GM21447 (cell line): ENCODE data around the gene NPTN.
"Not testable (repeated sequence)": the region's sequence is repeated elsewhere in the genome, so short reads cannot be mapped to it uniquely, and the experiment has no call there.

Source experiments
- ATAC-seq: cut with Tn5 transposase; IDR thresholded peaks from one replicate; pipeline ENCODE4 v1.9.1; 2021; ENCODE audit not compliant: unreplicated experiment

NPTN gene

GRCh38 chr15:73601451-73602445 is 31.4 kb downstream of the NPTN start:
- no peak for ATAC-seq

DNA sequence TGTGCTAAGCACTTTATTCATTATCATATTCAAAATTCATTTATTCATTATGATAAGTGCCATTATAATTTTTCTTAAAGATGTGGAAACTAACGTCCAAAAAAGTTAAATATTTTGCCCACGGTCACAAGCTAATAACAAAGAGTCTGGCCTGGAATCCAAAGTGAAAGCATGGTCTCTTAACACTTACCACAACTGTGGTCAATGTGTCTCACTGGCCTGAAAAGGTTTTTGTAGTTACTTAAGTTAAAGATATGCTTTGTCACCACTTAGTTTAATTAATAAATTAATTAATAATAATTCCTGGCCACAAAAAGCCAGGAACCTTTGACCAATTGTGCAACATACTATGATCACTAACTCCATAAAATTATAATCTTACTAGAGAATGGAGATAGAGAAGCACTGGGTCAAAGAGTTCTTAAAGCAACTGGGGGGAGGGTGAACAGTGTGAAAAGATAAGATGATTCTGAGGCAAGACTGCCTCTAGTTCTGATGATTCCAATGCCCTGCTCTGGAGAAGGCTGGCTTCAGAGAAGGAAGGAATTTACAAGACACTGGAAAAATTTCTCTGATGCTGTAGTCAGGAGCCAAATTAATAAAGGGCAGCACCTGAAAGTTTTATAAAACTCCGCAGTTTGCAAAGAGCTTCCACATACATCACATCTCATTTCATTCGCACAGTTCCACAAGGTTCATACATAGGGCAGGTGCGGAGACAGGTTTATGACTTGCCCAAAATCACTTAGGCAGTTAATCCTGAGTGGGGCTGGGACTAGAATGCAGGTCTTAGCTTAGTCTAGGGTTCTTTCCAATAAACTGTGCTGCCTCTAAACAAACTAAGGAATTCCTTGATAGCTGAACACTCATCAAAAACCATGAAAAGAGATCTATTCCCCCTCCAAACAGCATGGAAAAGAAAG is 32.5 kb downstream of the NPTN start:
- ATAC-seq: no peak

DNA sequence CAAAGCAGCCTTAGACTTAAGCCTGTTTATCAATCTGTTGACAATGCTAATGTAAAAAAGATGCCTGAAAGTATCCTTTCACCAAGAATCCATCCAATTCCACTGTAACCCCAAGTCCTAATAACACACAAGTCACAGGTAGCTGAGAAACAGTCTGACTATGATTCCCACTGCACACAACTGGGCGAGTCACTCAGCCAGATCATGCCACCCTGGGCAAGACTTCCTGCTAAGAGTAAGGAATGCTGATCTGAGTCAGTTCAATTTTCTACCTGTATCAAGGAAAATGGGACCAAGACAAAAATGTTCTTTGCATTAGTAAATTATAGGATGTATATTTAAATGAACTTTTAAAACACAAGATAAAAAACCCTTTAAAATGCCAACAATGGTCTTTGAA is 33.3 kb downstream of the NPTN start:
- no peak for ATAC-seq

GRCh38 chr15:73598530-73599160 is 34.5 kb downstream of the NPTN start:
- ATAC-seq: no peak

DNA sequence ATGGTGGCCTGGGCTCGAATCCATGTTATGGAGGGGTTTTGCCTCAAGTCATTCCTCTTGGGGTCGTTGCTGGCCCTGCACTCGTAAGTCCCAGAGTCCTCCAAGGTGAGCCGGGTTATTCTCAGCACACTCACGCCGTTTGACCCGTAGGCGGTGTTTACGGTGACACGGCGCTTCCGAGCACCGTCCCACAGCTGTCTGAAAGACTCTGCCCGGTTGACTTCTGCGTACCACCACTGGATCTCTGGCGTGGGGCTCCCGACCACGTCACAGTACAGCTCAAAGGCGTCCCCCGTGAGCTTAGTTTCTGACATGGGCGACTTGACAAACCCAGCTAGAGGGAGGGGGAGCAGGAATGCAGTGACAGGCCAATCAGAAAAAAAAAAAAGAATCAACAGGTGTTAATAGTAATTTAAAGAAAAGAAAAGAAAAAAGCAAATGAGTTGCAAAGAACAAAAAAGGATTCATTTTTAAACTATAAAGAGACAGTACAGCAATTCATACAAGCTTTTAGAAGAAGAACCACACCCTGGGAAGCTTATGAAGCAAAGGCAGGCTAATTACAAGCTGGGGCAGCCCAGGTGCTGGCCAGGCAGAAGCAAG is 36.1 kb downstream of the NPTN start:
- no peak for ATAC-seq

DNA sequence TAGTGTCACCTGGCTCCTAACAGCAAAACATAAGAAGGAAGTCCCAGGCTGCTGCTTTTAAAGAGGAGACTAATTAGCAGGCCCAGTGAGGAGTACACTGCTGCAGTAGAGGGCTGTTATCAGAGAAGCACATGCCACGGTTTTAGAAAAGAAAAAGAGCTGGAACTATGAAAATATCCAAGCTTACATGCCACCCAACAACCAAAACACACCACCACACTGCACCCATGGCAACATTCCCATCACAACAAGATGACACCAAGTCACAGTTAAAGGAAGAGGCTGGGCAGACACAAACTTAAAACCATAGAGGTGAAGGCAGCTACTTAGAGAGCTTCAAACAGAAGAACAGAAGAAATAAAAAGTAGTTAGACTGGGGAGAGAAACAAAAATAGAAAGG is 37.0 kb downstream of the NPTN start:
- no peak for ATAC-seq

GRCh38 chr15:73594109-73594508 is 39.1 kb downstream of the NPTN start:
- ATAC-seq: no peak

DNA sequence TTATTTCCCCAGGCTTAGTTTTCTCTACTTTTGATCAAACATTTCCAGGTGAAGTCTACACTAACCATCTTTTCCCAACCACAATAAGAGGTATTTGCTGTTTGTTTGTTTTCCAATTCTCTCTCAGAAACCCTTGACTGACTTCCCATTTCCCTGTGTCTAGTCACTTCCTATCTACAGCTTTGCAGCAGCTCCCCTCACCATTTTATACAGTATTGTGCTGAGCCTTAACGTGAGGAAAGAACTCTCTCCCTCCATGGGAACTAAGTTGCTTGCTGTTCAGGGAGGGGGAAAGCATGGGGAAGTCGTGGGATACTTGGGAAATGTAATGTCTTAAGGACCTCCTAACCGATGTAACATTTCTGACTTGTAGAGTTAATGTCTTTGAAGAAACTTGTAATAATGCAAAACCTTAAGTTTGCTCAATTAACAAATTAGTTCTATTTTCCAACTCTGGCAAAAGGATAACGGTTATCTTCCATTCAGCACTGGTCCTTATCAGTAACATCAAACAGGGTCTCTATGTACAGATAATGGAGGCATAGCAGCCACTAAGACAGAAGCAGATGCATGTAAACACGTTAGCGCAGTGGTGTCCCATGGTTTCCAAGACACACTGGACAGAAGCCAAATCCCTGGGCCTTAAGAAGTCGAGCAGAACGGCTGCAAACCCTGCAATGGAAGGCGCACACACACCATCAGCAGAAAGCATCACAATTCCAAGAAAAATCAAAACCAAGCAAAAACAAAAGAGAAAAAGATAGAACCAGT is 39.7 kb downstream of the NPTN start:
- no peak for ATAC-seq

DNA sequence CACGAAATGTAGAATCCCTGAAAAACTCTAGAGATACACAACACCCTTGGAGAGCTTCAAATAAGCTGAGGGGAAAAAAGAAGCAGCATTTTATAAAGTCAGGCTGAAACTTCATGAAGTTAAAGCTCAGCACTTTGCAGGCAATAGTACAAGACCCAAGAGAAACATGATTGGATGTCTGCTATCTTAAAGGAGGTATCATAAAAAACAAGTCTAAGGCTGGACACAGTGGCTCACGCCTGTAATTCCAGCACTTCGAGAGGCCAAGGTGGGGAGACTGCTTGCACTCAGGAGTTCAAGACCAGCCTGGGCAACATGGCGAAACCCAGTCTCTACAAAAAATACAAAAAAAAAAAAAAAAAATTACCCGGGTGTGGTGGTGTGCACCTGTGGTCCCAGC is 42.9 kb downstream of the NPTN start:
- no peak for ATAC-seq

- no peak for ATAC-seq
Observed at GRCh38 chr15:73589766-73590165, 43.4 kb downstream of the NPTN start.

DNA sequence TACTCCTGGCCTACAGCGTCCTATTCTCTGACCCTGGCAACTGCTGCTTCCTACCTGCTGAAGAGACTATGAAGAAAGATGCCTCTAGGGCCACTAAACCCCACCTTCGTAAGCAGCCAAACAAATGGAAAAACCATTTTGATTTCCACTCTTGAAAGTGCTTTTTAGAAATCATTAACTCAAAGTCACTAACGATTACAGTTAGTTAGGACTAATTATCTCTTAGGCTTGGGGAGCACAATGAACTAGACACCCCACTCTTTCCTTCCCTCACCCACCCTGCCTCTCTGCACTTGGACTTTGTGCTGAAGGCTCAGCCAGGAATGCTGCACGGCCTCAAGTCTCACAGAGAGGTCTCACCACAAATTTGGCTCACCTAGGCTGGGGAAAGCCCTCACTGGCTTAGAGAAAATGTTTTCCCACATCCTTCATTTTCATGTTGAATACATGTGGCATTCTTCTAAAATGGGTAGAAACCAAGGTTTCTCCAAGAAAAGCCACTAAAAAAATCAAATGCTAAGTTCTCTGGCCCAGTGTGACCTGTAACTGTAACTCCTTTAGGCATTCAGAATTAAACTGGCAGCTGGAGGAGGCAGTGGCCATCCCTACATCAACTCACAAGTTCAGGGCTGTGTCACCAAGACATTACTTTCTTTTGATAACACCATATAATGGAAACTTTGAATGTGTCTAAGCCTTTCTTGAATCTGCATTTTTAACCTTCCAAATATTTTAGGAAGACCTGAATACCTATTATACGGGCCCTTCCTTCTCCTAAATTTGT is 47.1 kb downstream of the NPTN start:
- ATAC-seq: no peak

DNA sequence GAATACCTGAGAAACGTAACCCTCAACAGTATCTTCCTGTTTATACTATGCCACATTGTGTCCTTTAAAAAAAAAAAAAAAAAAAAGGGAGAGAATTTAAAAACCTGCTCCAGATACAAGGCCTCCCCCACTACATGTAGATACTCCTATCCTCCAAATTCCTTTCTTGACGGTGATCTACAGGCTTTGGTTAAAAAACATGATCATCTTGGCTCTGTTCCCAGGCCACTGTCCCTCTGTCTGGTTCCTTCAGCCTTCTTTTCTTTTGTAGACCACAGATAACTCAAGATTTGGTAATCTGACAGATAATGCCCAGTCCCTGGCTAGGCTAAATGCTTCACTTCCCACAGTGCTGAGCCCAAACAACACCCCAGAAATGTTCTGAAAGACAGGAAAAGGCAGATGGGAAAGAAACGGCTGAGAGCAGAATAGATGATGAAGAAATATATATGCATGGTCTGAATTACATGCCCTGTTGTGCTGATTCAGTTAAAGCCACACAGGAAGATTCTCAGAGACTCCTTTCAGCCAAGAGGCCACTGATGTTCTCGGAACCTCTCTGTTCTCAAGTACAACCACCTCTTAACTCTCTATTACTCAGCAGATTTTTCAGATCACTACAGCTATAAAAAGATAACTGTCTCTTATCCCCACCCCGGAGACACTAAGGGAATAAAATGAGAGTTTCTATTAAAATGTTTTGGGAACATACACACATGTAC is 48.3 kb downstream of the NPTN start:
- no peak for ATAC-seq

GRCh38 chr15:73583544-73583943 is 49.6 kb downstream of the NPTN start:
- ATAC-seq: no peak

DNA sequence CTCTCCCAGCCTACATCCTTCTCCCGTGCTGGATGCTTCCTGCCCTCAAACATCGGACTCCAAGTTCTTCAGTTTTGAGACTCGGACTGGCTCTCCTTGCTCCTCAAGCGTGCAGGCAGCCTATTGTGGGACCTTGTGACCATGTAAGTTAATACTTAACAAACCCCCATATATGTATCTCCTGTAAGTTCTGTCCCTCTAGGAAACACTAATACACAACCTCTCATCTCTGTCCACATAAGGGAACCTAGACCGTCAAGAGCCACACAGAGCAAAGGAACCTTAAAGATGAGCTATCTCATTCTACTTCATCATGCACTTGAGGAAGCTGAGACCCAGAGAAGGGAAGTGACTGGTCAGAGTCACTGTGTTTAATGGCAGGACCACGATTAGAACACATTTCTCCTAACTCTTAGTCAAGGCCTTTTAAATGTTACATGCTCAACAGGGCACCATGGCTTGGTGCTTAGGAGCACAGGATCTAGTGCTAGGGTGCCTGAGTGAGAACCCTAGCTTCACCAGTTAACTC is 50.3 kb downstream of the NPTN start:
- no peak for ATAC-seq

DNA sequence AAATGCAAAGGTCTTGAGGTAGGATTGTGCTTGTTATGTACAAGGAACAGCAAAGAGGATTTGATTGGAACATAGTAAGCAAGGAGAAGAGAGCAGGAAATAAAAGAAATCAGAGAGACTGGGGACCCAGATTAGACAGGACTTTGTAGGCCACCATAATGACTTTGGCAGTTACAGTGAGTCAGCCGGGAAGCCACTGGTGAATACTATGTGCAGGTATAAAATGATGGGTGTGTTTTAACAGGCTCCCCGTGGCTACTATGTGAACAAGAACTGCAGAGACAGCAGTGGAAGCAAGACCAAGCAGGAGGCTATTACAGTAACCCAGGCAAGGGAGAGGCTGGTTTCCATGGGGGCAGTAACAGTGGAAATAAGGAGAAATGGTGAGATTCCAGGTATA is 55.2 kb downstream of the NPTN start:
- no peak for ATAC-seq

DNA sequence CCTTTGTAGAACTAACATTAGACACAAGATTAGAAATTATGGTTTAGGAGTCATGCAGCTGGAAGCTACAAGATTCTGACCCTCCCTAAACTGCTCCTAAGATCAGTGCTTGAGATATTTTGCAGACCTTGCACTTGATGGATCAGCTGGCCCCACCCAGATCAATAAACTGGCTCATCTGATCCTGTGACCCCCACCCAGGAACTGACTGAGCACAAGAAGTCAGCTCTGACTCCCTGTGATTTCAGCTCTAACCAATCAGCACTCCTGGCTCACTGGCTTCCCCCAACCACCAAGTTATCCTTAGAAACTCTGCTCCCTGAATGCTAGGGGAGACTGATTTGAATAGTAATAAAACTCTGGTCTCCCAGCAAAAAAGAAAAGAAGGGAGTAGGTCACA is 55.6 kb downstream of the NPTN start:
- not testable (repeated sequence) for ATAC-seq

- no peak for ATAC-seq
Observed at GRCh38 chr15:73575636-73576247, 57.4 kb downstream of the NPTN start.

GRCh38 chr15:73573572-73573971 is 59.6 kb downstream of the NPTN start:
- no peak for ATAC-seq
